ENCODE measurements around the gene TSHZ2.
"Not testable (repeated sequence)": the region's sequence is repeated elsewhere in the genome, so short reads cannot be mapped to it uniquely, and the experiment has no call there.

Gene TSHZ2

GRCh38 chr20:53296025-53296424, 323.9 kb downstream of the TSHZ2 start:
- DNase-seq = no peak

GRCh38 chr20:53296451-53297153, 324.4 kb downstream of the TSHZ2 start:
- DNase-seq = no peak

- DNase-seq = no peak
Observed at GRCh38 chr20:53297154-53297529, 325.0 kb downstream of the TSHZ2 start.

GRCh38 chr20:53298260-53298659, 326.1 kb downstream of the TSHZ2 start:
- no peak for DNase-seq

- no peak for DNase-seq
Observed at GRCh38 chr20:53298911-53299310, 326.8 kb downstream of the TSHZ2 start.

GRCh38 chr20:53299831-53300230, 327.7 kb downstream of the TSHZ2 start:
- DNase-seq = no peak

- DNase-seq = no peak
Observed at GRCh38 chr20:53301869-53302268, 329.7 kb downstream of the TSHZ2 start.

- DNase-seq = no peak
Observed at GRCh38 chr20:53302695-53303412, 330.7 kb downstream of the TSHZ2 start.

GRCh38 chr20:53303413-53303760, 331.2 kb downstream of the TSHZ2 start:
- DNase-seq = no peak

- no peak for DNase-seq
Observed at GRCh38 chr20:53304146-53304545, 332.0 kb downstream of the TSHZ2 start.

GRCh38 chr20:53306192-53306805, 334.1 kb downstream of the TSHZ2 start:
- DNase-seq = no peak

GRCh38 chr20:53307964-53308597, 335.9 kb downstream of the TSHZ2 start:
- DNase-seq = no peak

- no peak for DNase-seq
Observed at GRCh38 chr20:53309515-53309914, 337.4 kb downstream of the TSHZ2 start.

- DNase-seq = no peak
Observed at GRCh38 chr20:53312957-53313356, 340.8 kb downstream of the TSHZ2 start.

GRCh38 chr20:53316206-53316937, 344.2 kb downstream of the TSHZ2 start:
- no peak for DNase-seq

- no peak for DNase-seq
Observed at GRCh38 chr20:53319200-53319599, 347.0 kb downstream of the TSHZ2 start.

- no peak for DNase-seq
Observed at GRCh38 chr20:53319716-53320115, 347.6 kb downstream of the TSHZ2 start.

- DNase-seq = no peak
Observed at GRCh38 chr20:53320701-53321100, 348.5 kb downstream of the TSHZ2 start.

GRCh38 chr20:53321596-53321995, 349.4 kb downstream of the TSHZ2 start:
- no peak for DNase-seq

GRCh38 chr20:53322651-53323050, 350.5 kb downstream of the TSHZ2 start:
- no peak for DNase-seq

GRCh38 chr20:53323460-53323859, 351.3 kb downstream of the TSHZ2 start:
- not testable (repeated sequence) for DNase-seq

GRCh38 chr20:53324816-53325215, 352.7 kb downstream of the TSHZ2 start:
- no peak for DNase-seq

- DNase-seq = no peak
Observed at GRCh38 chr20:53328961-53329360, 356.8 kb downstream of the TSHZ2 start.

All from stimulated activated CD4-positive, alpha-beta T cell treated with anti-CD3 and anti-CD28 coated beads, Interleukin-12 subunit alpha, Interleukin-12 subunit beta, amount 100 ng/mL, for 4 hours (primary cell).